ENCODE results near the gene GSG1L. TPM values are rescaled to one million over a fixed set of nuclear protein-coding genes. Genes with fewer than 3 reads are reported as not detected.

The GSG1L gene
- total RNA-seq, 2 experiments from 2014 or later, result not detected

GRCh38 chr16:27974896-27975540 is 88.5 kb downstream of the GSG1L start:
- Mint-ChIP-seq H3K27ac (no peak overlapping the region), H3K27me3 (peaks cover 15% of the 10 kb centered on the region), H3K36me3 (ENCODE audit: low read depth) (no peaks in the 10 kb centered on the region), H3K9me3 (ENCODE audit: low read depth) (no peaks in the 10 kb centered on the region), H3K4me3 (no peak overlapping the region), H3K4me1 (peaks cover 3% of the 10 kb centered on the region)
- intact Hi-C loops (cut with DNase I, micrococcal nuclease), result loop anchor here in 1 of 2 experiments (5.0 kb wide), 1 partner anchor 82 kb away; no protein-coding TSS in a partner anchor
- DNase-seq (no peak), ATAC-seq (no peak)
- ChIA-PET CTCF (interaction anchor here (0.6 to 3.1 kb wide), 2 partner anchors 94 to 96 kb away, joined by 3 to 35 read pairs; no protein-coding TSS in a partner anchor), POLR2A (no interaction called here)

GRCh38 chr16:27973678-27974077 is 89.8 kb downstream of the GSG1L start:
- intact Hi-C loops (cut with DNase I, micrococcal nuclease), result loop anchor here in 1 of 2 experiments (5.0 kb wide), 1 partner anchor 84 kb away; no protein-coding TSS in a partner anchor
- no peaks in the 10 kb centered on the region for H3K9me3 Mint-ChIP-seq (ENCODE audit: low read depth)
- no peak overlapping the region for H3K27ac Mint-ChIP-seq
- H3K4me1 Mint-ChIP-seq, result peaks cover 3% of the 10 kb centered on the region
- ATAC-seq (no peak), DNase-seq (peak; percentile 19)
- H3K36me3 Mint-ChIP-seq (ENCODE audit: low read depth), result no peaks in the 10 kb centered on the region
- H3K27me3 Mint-ChIP-seq, result peaks cover 15% of the 10 kb centered on the region
- ChIA-PET CTCF (interaction anchor here (1.0 to 3.1 kb wide), 6 partner anchors 12 to 244 kb away, joined by 3 to 35 read pairs (median 5); no protein-coding TSS in a partner anchor), POLR2A (no interaction called here)
- H3K4me3 Mint-ChIP-seq, result no peak overlapping the region

GRCh38 chr16:27972500-27972899 is 91.0 kb downstream of the GSG1L start:
- peak; percentile 66 for DNase-seq

GRCh38 chr16:27969574-27969973 is 93.9 kb downstream of the GSG1L start:
- ATAC-seq (no peak), DNase-seq (no peak)
- no peaks in the 10 kb centered on the region for H3K9me3 Mint-ChIP-seq (ENCODE audit: low read depth)
- H3K4me1 Mint-ChIP-seq, result peaks cover 3% of the 10 kb centered on the region
- intact Hi-C loops (cut with DNase I, micrococcal nuclease), result no loop called here
- H3K27me3 Mint-ChIP-seq, result peaks cover 4% of the 10 kb centered on the region
- H3K4me3 Mint-ChIP-seq, result no peak overlapping the region
- POLR2A ChIA-PET, result no interaction called here
- no peaks in the 10 kb centered on the region for H3K36me3 Mint-ChIP-seq (ENCODE audit: low read depth)
- CTCF ChIA-PET, result interaction anchor here (1.0 kb wide), 1 partner anchor 102 kb away, joined by 3 read pairs; no protein-coding TSS in a partner anchor
- H3K27ac Mint-ChIP-seq, result no peak overlapping the region

More at GRCh38 chr16:27972500-27972899, 91.0 kb downstream of the GSG1L start:
- ChIA-PET POLR2A (no interaction called here), CTCF (interaction anchor here (0.5 to 3.1 kb wide), 15 partner anchors 9 to 1183 kb away, joined by 3 to 35 read pairs (median 4); no protein-coding TSS in a partner anchor)
- Mint-ChIP-seq H3K4me3 (no peak overlapping the region), H3K36me3 (ENCODE audit: low read depth) (no peaks in the 10 kb centered on the region), H3K27ac (no peak overlapping the region), H3K27me3 (peaks cover 12% of the 10 kb centered on the region), H3K9me3 (ENCODE audit: low read depth) (no peaks in the 10 kb centered on the region), H3K4me1 (peaks cover 3% of the 10 kb centered on the region)
- intact Hi-C loops (cut with DNase I, micrococcal nuclease), result loop anchor here (1.0 to 5.0 kb wide), 3 partner anchors 85 to 246 kb away; no protein-coding TSS in a partner anchor
- peak; percentile 80 for ATAC-seq

DNA sequence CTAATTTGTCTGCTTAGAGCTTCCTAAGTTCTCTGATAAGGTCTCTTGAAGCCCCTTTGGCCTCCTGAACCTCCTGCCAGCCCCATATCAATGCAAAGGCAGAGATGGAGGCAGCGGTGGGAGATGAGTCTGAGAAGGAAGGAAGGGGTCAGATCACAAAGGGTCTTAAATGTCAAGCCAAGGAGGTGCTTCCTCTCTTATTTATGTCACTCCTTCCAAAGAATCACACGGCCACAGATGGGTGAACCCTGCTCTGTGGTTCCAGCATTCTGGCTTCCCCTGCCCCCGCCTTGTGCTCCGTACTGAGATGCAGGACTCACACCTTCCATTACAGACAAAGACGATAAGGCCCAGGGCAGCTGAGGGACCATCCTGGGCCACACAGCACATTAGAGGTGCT is 96.3 kb downstream of the GSG1L start:
- ATAC-seq, result no peak
- no peak overlapping the region for H3K4me3 Mint-ChIP-seq
- intact Hi-C loops (cut with DNase I, micrococcal nuclease), result no loop called here
- CTCF ChIA-PET, result interaction anchor here (0.9 kb wide), 1 partner anchor 104 kb away, joined by 4 read pairs; no protein-coding TSS in a partner anchor
- no peak for DNase-seq
- H3K9me3 Mint-ChIP-seq (ENCODE audit: low read depth), result no peaks in the 10 kb centered on the region
- H3K27me3 Mint-ChIP-seq, result peaks cover 13% of the 10 kb centered on the region
- H3K4me1 Mint-ChIP-seq, result no peaks in the 10 kb centered on the region
- H3K27ac Mint-ChIP-seq, result no peak overlapping the region
- POLR2A ChIA-PET, result no interaction called here
- no peaks in the 10 kb centered on the region for H3K36me3 Mint-ChIP-seq (ENCODE audit: low read depth)

- no peak overlapping the region for H3K27ac Mint-ChIP-seq
- H3K4me1 Mint-ChIP-seq, result no peaks in the 10 kb centered on the region
- ATAC-seq, result no peak
- H3K9me3 Mint-ChIP-seq (ENCODE audit: low read depth), result no peaks in the 10 kb centered on the region
- DNase-seq, result no peak
- intact Hi-C loops (cut with DNase I, micrococcal nuclease), result no loop called here
- H3K36me3 Mint-ChIP-seq (ENCODE audit: low read depth), result no peaks in the 10 kb centered on the region
- CTCF ChIA-PET, result interaction anchor here (0.9 kb wide), 1 partner anchor 104 kb away, joined by 4 read pairs; no protein-coding TSS in a partner anchor
- no peak overlapping the region for H3K4me3 Mint-ChIP-seq
- POLR2A ChIA-PET, result no interaction called here
- H3K27me3 Mint-ChIP-seq, result peaks cover 10% of the 10 kb centered on the region
Observed at GRCh38 chr16:27966756-27967155, 96.8 kb downstream of the GSG1L start.

- DNase-seq (no peak), ATAC-seq (no peak)
- no peak overlapping the region for H3K4me3 Mint-ChIP-seq
- intact Hi-C loops (cut with DNase I, micrococcal nuclease), result no loop called here
- H3K9me3 Mint-ChIP-seq (ENCODE audit: low read depth), result no peaks in the 10 kb centered on the region
- H3K27me3 Mint-ChIP-seq, result peaks cover 12% of the 10 kb centered on the region
- H3K36me3 Mint-ChIP-seq (ENCODE audit: low read depth), result no peaks in the 10 kb centered on the region
- ChIA-PET POLR2A (no interaction called here), CTCF (no interaction called here)
- no peaks in the 10 kb centered on the region for H3K4me1 Mint-ChIP-seq
- no peak overlapping the region for H3K27ac Mint-ChIP-seq
Observed at GRCh38 chr16:27965801-27966200, 97.7 kb downstream of the GSG1L start.

DNA sequence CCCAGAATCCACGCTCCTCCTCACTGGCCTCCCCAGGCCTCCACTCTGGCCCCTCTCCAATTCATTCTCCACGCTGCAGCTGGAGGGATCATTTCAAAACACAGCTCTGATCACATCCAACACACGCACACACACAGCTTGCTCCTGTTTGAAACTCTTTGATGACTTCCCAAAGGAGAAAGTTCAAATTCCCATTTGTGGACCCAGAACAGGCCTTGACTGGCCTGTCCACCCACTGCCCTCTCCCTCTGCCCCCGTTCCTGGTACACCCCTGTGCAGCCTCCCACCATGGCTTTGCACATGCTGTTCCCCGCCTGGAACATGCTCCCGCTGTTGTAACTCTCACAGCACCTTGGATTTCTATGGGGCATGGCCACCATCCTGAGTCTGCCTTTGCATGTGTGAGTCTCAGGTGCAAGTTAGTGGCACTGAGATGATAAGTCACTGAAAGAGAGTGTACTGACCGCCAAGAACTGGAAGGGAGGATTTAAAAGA is 100.0 kb downstream of the GSG1L start:
- H3K27me3 Mint-ChIP-seq, result peaks cover 15% of the 10 kb centered on the region
- H3K4me1 Mint-ChIP-seq, result no peaks in the 10 kb centered on the region
- DNase-seq, result no peak
- H3K27ac Mint-ChIP-seq, result no peak overlapping the region
- ChIA-PET CTCF (no interaction called here), POLR2A (no interaction called here)
- no peaks in the 10 kb centered on the region for H3K36me3 Mint-ChIP-seq (ENCODE audit: low read depth)
- intact Hi-C loops (cut with DNase I, micrococcal nuclease), result no loop called here
- ATAC-seq, result no peak
- no peaks in the 10 kb centered on the region for H3K9me3 Mint-ChIP-seq (ENCODE audit: low read depth)
- no peak overlapping the region for H3K4me3 Mint-ChIP-seq

DNA sequence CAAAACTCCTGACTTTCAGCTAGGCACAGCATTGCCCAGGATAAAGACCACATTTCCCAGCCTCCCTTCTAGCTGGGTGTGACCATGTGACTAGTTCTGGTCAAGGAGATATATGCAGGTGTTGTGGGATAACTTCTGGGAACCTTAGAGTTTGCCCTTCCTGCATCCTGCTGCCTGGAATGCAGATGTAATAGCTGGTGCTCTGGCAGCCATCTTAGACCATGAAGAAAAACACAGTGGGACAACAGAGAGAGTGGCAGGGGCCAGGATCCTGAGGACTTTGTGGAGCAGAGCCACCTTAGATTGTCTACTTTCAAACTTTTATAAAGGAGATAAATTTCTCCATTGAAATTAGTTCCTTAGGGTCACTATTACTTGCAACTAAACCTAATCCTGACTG is 101.3 kb downstream of the GSG1L start:
- DNase-seq (no peak), ATAC-seq (no peak)
- peaks cover 15% of the 10 kb centered on the region for H3K27me3 Mint-ChIP-seq
- H3K36me3 Mint-ChIP-seq (ENCODE audit: low read depth), result no peaks in the 10 kb centered on the region
- H3K4me1 Mint-ChIP-seq, result no peaks in the 10 kb centered on the region
- H3K27ac Mint-ChIP-seq, result no peak overlapping the region
- H3K9me3 Mint-ChIP-seq (ENCODE audit: low read depth), result peaks cover 3% of the 10 kb centered on the region
- intact Hi-C loops (cut with DNase I, micrococcal nuclease), result no loop called here
- ChIA-PET POLR2A (no interaction called here), CTCF (interaction anchor here (0.6 kb wide), 1 partner anchor 406 kb away, joined by 3 read pairs; no protein-coding TSS in a partner anchor)
- H3K4me3 Mint-ChIP-seq, result no peak overlapping the region

- Mint-ChIP-seq H3K4me3 (no peak overlapping the region), H3K36me3 (ENCODE audit: low read depth) (no peaks in the 10 kb centered on the region), H3K4me1 (no peaks in the 10 kb centered on the region), H3K27me3 (peaks cover 15% of the 10 kb centered on the region), H3K9me3 (ENCODE audit: low read depth) (peaks cover 3% of the 10 kb centered on the region), H3K27ac (no peak overlapping the region)
- POLR2A ChIA-PET, result no interaction called here
- CTCF ChIA-PET, result interaction anchor here (1.7 kb wide), 1 partner anchor 12 kb away, joined by 6 read pairs; no protein-coding TSS in a partner anchor
- ATAC-seq (no peak), DNase-seq (no peak)
- intact Hi-C loops (cut with DNase I, micrococcal nuclease), result no loop called here
Observed at GRCh38 chr16:27961296-27961620, 102.3 kb downstream of the GSG1L start.

DNA sequence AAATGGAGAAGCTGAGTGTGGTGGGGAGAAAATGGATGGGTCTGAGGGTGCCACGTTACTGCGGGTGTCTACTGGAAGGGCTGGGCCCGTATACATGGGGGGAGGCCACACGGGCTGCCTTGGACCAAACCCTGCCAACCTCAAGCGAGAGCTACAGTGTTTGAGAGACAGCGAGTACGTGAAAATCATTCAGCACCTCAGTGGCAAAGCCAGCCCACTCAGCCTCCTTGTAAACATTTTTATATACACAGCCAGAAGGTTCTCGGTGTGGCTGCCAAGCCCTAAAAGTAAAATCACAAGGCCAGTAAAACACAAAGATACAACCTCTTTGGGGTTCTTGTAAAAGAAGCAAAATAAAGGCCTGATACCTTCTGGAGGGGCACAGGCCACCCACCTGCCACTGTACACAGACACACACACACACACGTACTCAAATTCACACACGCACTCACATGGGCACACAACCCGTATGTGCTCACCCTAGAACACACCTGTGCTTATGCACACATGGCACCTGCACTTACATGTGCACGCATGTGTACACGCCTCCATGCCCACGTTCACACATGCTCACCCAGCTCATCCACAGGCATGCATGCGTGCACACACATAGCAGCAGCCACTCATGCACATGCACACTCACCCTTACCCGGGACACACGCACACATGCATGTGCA is 102.8 kb downstream of the GSG1L start:
- POLR2A ChIA-PET, result no interaction called here
- no peak overlapping the region for H3K4me3 Mint-ChIP-seq

More for the DNA sequence above, 102.8 kb downstream of the GSG1L start:
- intact Hi-C loops (cut with DNase I, micrococcal nuclease), result no loop called here
- DNase-seq, result no peak
- no peaks in the 10 kb centered on the region for H3K4me1 Mint-ChIP-seq
- H3K27me3 Mint-ChIP-seq, result peaks cover 15% of the 10 kb centered on the region
- ATAC-seq, result no peak
- H3K36me3 Mint-ChIP-seq (ENCODE audit: low read depth), result no peaks in the 10 kb centered on the region
- CTCF ChIA-PET, result interaction anchor here (1.7 kb wide), 1 partner anchor 12 kb away, joined by 6 read pairs; no protein-coding TSS in a partner anchor
- H3K27ac Mint-ChIP-seq, result no peak overlapping the region
- H3K9me3 Mint-ChIP-seq (ENCODE audit: low read depth), result peaks cover 4% of the 10 kb centered on the region

All from activated CD4-positive, alpha-beta T cell treated with anti-CD3 and anti-CD28 coated beads for 36 hours (primary cell).